RPMI7951 (cell line): ENCODE measurements around the gene PCDHGB5. TPM values are rescaled to one million over a fixed set of nuclear protein-coding genes. Genes with fewer than 3 reads are reported as not detected.

ENCODE experiments used
- DNase-seq: peaks from one replicate; pipeline ENCODE4 v3.0.0-alpha.2; 2012; ENCODE audit warnings: low read depth
- total RNA-seq: library from RNA; depleted of rRNA; stranded (reverse); fragments of >200 nt; shearing (Covaris generic); gene quantifications from 2 replicates; pipeline ENCODE4 v1.2.3, GENCODE V29; 2014; rRNA removed

Gene PCDHGB5
- total RNA-seq, 1 experiment from 2014 or later: 18.6 TPM

GRCh38 chr5:141439411-141440141 lies 41.8 kb downstream of the PCDHGB5 start:
- peak; percentile 32 for DNase-seq

GRCh38 chr5:141440341-141440740 lies 42.6 kb downstream of the PCDHGB5 start:
- DNase-seq: no peak

GRCh38 chr5:141441571-141442170 lies 43.9 kb downstream of the PCDHGB5 start:
- no peak for DNase-seq

Other genes starting within 250 kb of the PCDHGB5 start
- 0.20 and 0.24 TPM in 2 replicates for gene PCDHB6, start 247.9 kb upstream of the PCDHGB5 start, total RNA-seq
- gene PCDHB7, start 225.3 kb upstream of the PCDHGB5 start, total RNA-seq: 0.39 and 0.48 TPM in 2 replicates
- gene PCDHB8, start 220.2 kb upstream of the PCDHGB5 start, total RNA-seq: 0.10 and 0.12 TPM in 2 replicates
- 2.0 and 2.1 TPM in 2 replicates for gene PCDHB16, start 215.6 kb upstream of the PCDHGB5 start, total RNA-seq
- gene PCDHB9, start 210.8 kb upstream of the PCDHGB5 start, total RNA-seq: 0.10 and 0.24 TPM in 2 replicates
- gene PCDHB10, start 205.6 kb upstream of the PCDHGB5 start, total RNA-seq: 0.60 and 0.78 TPM in 2 replicates
- gene PCDHB11, start 198.3 kb upstream of the PCDHGB5 start, total RNA-seq: 0.12 and 0.20 TPM in 2 replicates
- gene PCDHB12, start 189.2 kb upstream of the PCDHGB5 start, total RNA-seq: 0.36 and 0.88 TPM in 2 replicates
- gene PCDHB13, start 184.0 kb upstream of the PCDHGB5 start, total RNA-seq: 2.5 and 2.6 TPM in 2 replicates
- gene PCDHB14, start 174.6 kb upstream of the PCDHGB5 start, total RNA-seq: 0.72 and 0.88 TPM in 2 replicates
- 1.6 and 2.0 TPM in 2 replicates for gene PCDHB15, start 152.6 kb upstream of the PCDHGB5 start, total RNA-seq
- 0.48 TPM in 1 of 2 replicates, not detected in the other for gene SLC25A2, start 93.9 kb upstream of the PCDHGB5 start, total RNA-seq
- 36.0 and 50.9 TPM in 2 replicates for gene TAF7, start 77.2 kb upstream of the PCDHGB5 start, total RNA-seq
- 3.3 and 3.7 TPM in 2 replicates for gene PCDHGA1, start 67.4 kb upstream of the PCDHGB5 start, total RNA-seq
- 6.8 and 7.0 TPM in 2 replicates for gene PCDHGA2, start 59.2 kb upstream of the PCDHGB5 start, total RNA-seq
- 0.12 and 0.39 TPM in 2 replicates for gene PCDHGA3, start 54.1 kb upstream of the PCDHGB5 start, total RNA-seq
- gene PCDHGB1, start 47.8 kb upstream of the PCDHGB5 start, total RNA-seq: 10.6 and 10.9 TPM in 2 replicates
- gene PCDHGA4, start 42.9 kb upstream of the PCDHGB5 start, total RNA-seq: 3.8 and 4.8 TPM in 2 replicates
- gene PCDHGB2, start 38.0 kb upstream of the PCDHGB5 start, total RNA-seq: 4.6 and 6.0 TPM in 2 replicates
- gene PCDHGA5, start 33.8 kb upstream of the PCDHGB5 start, total RNA-seq: 1.5 and 1.8 TPM in 2 replicates
- gene PCDHGB3, start 27.7 kb upstream of the PCDHGB5 start, total RNA-seq: 1.1 and 1.6 TPM in 2 replicates
- gene PCDHGA6, start 24.1 kb upstream of the PCDHGB5 start, total RNA-seq: 1.3 and 1.8 TPM in 2 replicates
- gene PCDHGA7, start 15.2 kb upstream of the PCDHGB5 start, total RNA-seq: 4.6 and 5.5 TPM in 2 replicates
- 12.0 and 12.7 TPM in 2 replicates for gene PCDHGB4, start 10.2 kb upstream of the PCDHGB5 start, total RNA-seq
- gene PCDHGA8, start 5.3 kb upstream of the PCDHGB5 start, total RNA-seq: 1.6 and 1.9 TPM in 2 replicates
- 0.88 and 1.1 TPM in 2 replicates for gene PCDHGA9, start 4.8 kb downstream of the PCDHGB5 start, total RNA-seq
- 0.84 and 0.88 TPM in 2 replicates for gene PCDHGB6, start 10.1 kb downstream of the PCDHGB5 start, total RNA-seq
- 0.78 and 0.84 TPM in 2 replicates for gene PCDHGA10, start 15.0 kb downstream of the PCDHGB5 start, total RNA-seq
- 0.29 and 0.48 TPM in 2 replicates for gene PCDHGB7, start 19.7 kb downstream of the PCDHGB5 start, total RNA-seq
- gene PCDHGA11, start 23.1 kb downstream of the PCDHGB5 start, total RNA-seq: 7.0 and 8.1 TPM in 2 replicates
- gene PCDHGA12, start 32.6 kb downstream of the PCDHGB5 start, total RNA-seq: 19.9 and 23.5 TPM in 2 replicates
- 75.6 and 81.8 TPM in 2 replicates for gene PCDHGC3, start 78.0 kb downstream of the PCDHGB5 start, total RNA-seq
- gene PCDHGC4, start 87.1 kb downstream of the PCDHGB5 start, total RNA-seq: 0.78 and 1.1 TPM in 2 replicates
- gene PCDHGC5, start 91.1 kb downstream of the PCDHGB5 start, total RNA-seq: 1.1 and 1.2 TPM in 2 replicates
- gene DIAPH1, start 221.1 kb downstream of the PCDHGB5 start, total RNA-seq: 29.1 and 40.1 TPM in 2 replicates
- 43.9 and 52.4 TPM in 2 replicates for gene HDAC3, start 238.9 kb downstream of the PCDHGB5 start, total RNA-seq
- gene RELL2, start 239.1 kb downstream of the PCDHGB5 start, total RNA-seq: 2.8 and 5.2 TPM in 2 replicates